Measurements from ENCODE around the gene SLC35A3.

SLC35A3 gene

GRCh38 chr1:100080331-100080730, 110.5 kb downstream of the SLC35A3 start:
- no peak for DNase-seq
